ENCODE results near the gene NDST3.

Gene NDST3

DNA sequence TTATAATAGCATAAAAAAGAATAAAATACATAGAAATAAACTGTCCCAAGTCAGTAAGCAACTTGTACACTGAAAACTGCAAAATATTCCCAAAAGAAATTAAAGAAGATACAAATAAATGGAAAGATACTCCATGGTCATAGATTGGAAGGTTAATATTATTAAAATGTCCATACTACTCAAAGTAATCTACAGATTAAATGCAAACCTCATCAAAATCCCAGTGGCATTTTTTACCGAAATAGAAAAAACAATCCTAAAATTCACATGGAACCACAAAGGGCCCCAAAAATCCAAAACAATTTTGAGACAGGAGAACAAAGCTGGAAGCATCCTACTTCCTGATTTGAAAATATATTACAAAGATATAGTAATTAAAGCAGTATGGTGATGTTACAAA, 133.0 kb downstream of the NDST3 start:
- no peak for DNase-seq (ENCODE audit: low read depth)
- TF ChIP-seq, protein P1, sequence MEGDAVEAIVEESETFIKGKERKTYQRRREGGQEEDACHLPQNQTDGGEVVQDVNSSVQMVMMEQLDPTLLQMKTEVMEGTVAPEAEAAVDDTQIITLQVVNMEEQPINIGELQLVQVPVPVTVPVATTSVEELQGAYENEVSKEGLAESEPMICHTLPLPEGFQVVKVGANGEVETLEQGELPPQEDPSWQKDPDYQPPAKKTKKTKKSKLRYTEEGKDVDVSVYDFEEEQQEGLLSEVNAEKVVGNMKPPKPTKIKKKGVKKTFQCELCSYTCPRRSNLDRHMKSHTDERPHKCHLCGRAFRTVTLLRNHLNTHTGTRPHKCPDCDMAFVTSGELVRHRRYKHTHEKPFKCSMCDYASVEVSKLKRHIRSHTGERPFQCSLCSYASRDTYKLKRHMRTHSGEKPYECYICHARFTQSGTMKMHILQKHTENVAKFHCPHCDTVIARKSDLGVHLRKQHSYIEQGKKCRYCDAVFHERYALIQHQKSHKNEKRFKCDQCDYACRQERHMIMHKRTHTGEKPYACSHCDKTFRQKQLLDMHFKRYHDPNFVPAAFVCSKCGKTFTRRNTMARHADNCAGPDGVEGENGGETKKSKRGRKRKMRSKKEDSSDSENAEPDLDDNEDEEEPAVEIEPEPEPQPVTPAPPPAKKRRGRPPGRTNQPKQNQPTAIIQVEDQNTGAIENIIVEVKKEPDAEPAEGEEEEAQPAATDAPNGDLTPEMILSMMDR (IDR thresholded peaks at IDR 0.05; ENCODE audit: low read length, missing control alignments), result no peak
- H3K4me3 ChIP-seq (replicated peaks; ENCODE audit: low read depth, low read length), result no peak overlapping the region

DNA sequence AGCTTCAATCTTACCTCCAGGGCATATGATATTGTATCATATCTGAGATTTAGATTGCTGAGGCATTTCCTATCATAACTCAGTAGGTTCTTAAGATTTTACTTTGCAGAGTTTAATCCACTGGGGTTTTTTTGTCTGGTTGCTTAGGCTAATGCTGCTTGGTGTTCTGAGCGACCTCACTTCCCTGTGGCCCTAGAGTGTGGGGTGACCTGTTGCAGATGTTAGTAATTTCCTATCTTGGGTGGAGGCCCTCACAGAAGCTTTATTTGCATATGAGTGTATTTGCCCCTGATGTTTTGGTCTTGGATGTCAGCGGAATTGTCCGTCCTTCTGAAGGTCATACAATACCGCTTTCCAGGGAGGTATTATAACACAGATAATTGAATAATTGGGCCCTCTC, 137.1 kb downstream of the NDST3 start:
- TF ChIP-seq, protein P1 (IDR thresholded peaks at IDR 0.05; ENCODE audit: low read length, missing control alignments), result no peak
- DNase-seq (ENCODE audit: low read depth), result no peak
- H3K4me3 ChIP-seq (replicated peaks; ENCODE audit: low read depth, low read length), result no peak overlapping the region

DNA sequence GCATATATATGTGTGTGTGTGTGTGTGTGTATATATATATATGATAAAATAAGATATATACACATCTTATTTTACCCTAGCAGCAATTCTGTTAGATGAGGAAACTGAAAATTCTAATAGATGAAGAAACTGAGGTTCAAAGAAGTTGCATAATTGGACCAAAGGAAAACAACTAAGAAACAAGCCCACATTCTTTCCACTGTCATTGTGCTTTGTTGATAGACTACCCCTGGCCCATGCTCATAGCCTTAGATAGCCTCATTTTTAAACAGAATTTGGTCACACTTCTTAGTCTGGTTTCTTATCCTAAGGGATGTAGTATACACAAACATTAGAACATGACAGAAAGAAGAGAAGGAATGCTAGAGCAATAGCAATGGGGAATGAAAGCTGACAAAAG, 138.8 kb downstream of the NDST3 start:
- TF ChIP-seq, protein P1 (IDR thresholded peaks at IDR 0.05; ENCODE audit: low read length, missing control alignments), result no peak
- no peak overlapping the region for H3K4me3 ChIP-seq (replicated peaks; ENCODE audit: low read depth, low read length)
- DNase-seq (ENCODE audit: low read depth), result peak; percentile 11

DNA sequence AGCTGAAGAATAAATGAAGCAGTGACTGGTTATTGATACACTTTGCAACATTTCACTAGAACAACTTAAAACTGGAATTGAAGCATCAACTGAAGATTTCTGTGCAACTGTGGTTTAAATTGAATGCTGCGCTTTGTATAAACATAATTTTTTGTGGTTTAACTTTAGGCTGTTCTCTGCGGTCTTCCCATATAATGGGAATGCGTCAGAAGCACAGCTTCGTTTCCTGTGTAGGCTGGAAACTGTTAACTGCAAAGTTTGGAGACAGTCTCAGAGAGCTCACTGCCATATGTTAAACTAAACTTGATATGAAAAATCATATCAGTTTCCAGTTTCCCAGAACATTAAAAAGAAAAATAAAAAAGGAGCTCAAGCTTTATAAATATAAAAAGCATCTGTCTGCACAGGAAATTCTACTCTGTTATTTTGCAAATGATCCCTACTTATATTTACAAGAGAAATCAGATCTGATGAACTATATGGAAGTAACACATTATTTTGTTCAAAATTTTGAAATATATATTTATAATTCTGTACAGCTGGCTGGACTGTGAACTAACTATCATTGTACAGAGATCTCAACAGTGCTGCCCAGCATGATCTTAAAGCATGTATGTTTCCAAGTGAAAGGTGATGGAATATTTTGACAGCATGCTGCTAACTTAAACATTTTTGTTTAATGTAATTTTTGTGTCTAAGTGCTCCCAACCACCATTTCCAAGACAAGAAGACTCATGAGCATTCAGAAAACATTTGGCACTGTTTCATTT, 139.9 kb downstream of the NDST3 start:
- TF ChIP-seq, protein P1 (IDR thresholded peaks at IDR 0.05; ENCODE audit: low read length, missing control alignments), result no peak
- no peak overlapping the region for H3K4me3 ChIP-seq (replicated peaks; ENCODE audit: low read depth, low read length)
- DNase-seq (ENCODE audit: low read depth), result peak; percentile 73

DNA sequence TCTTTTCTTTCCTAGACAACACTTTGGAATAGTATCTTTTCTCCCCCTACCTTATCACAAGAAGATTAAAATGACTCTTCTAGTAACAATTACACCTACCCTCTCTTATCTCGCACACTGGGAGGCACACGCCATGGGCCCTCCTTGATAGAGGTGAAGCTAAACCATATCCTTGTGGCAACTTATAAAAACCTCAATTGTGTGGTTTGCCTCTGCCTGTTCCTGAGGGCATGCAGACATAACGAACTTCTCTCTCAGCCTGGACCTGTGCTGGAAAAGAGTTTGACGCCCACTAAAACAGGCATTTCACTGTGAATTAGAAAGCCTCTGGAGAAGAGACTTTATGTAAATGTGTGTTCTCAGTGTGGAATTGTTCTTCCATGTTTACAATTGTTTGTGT, 141.2 kb downstream of the NDST3 start:
- no peak for DNase-seq (ENCODE audit: low read depth)

DNA sequence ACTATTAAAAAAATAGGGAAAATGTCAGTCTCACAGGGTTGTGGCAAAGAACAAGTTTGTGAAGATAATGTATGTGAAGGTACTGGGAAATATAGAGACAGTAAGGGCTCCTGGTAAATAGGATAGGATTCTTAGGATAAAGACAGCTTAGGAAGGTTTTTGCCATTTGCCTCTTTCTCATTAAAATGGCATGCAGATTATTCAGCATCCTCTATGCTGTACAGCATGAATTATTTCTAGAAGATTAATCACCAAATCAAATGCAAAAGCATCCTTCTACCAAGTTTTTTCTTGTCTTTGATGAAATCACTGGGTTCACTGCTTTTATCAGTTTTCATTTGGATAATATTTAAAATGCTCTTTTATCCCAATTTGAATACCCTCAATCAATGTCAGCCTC, 142.8 kb downstream of the NDST3 start:
- no peak overlapping the region for H3K4me3 ChIP-seq (replicated peaks; ENCODE audit: low read depth, low read length)
- TF ChIP-seq, protein P1 (IDR thresholded peaks at IDR 0.05; ENCODE audit: low read length, missing control alignments), result no peak
- no peak for DNase-seq (ENCODE audit: low read depth)

More for the DNA sequence above, 141.2 kb downstream of the NDST3 start:
- no peak overlapping the region for H3K4me3 ChIP-seq (replicated peaks; ENCODE audit: low read depth, low read length)
- TF ChIP-seq, protein P1 (IDR thresholded peaks at IDR 0.05; ENCODE audit: low read length, missing control alignments), result no peak

DNA sequence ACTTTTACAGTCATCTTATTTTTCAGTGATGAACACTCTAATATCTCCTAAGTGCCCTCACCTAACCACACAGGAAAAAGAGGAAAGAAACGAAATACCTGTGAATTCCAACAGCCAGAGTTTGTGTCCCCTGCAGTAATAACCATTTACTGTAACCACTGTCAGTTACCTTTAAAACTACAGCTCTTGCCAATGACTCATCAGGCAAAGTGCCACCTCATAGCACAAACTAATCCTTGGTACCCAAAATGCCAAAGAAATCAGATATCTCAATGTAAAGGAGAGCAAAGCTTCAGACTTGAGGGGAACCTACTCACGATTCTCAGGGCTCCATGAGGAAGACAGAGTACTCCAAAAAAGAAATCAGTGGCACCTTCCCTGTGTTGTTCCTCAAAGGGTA, 146.5 kb downstream of the NDST3 start:
- no peak for DNase-seq (ENCODE audit: low read depth)
- TF ChIP-seq, protein P1 (IDR thresholded peaks at IDR 0.05; ENCODE audit: low read length, missing control alignments), result no peak
- H3K4me3 ChIP-seq (replicated peaks; ENCODE audit: low read depth, low read length), result no peak overlapping the region

All from fibroblast of pulmonary artery (primary cell).